NCI-H460 (cell line): Measurements from ENCODE around the gene TBC1D14. TPM values are rescaled to one million over a fixed set of nuclear protein-coding genes. Genes with fewer than 3 reads are reported as not detected.

Experiments
- DNase-seq: peaks from one replicate; pipeline ENCODE4 v3.0.0-alpha.2; 2016; ENCODE audit warnings: low read depth; ENCODE audit errors: extremely low read depth
- total RNA-seq: library from RNA; depleted of rRNA; stranded (reverse); fragments of >200 nt; shearing (Covaris generic); gene quantifications from 2 replicates; pipeline ENCODE4 v1.2.3, GENCODE V29; 2014

Gene TBC1D14
- total RNA-seq, 1 experiment from 2014 or later = 24.7 TPM

- no peak for DNase-seq
Measured at GRCh38 chr4:6991771-6992557, 82.3 kb downstream of the TBC1D14 start.

GRCh38 chr4:6992728-6993677 is 83.4 kb downstream of the TBC1D14 start:
- DNase-seq = no peak

- DNase-seq = no peak
Measured at GRCh38 chr4:6996481-6996880, 86.9 kb downstream of the TBC1D14 start.

DNA sequence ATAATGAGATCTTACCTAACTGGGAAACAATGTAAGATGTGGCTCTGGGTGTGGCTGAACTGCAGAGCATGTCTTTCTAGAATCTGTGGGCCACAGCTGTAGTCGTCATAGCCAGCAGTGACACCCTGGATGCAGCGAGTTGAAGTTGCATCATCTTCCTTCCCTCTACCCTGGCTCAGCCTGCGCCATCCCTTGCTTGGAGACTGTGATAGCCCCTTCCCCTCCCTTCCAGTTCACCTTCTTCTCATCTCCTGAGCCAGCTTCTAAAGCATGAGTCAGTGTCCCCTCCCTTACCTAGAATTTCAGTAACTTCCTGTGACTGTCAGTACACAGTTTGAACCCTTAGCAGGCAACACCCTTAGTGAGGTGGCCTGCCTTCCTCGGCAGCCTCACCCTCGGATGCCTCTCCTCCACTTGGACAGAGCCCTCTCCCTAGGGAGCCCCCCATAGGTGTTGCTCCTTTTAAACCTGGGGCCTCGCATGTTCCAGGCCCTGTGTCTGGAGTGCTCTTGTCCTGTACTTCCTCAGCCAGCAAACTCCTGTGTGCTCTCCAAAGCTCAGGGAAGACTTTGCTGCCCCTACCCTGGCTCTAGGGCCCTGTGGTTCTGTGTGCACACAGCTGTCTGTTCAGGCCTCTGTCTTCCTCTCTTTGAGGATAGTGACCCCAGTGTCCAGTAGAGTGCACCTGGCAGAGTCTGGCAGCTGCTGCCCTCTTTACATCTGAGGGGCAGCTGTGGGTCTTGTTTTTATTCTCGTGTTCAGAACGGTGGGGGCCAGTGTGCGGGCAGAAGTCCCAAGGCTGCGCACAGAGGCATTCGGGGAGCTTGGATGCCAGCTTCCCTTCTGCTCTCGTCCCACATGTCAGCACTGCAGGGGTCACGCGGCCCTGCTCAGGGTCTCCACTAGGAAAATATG is 89.8 kb downstream of the TBC1D14 start:
- DNase-seq = no peak

GRCh38 chr4:7000421-7001176 is 91.0 kb downstream of the TBC1D14 start:
- DNase-seq = no peak

DNA sequence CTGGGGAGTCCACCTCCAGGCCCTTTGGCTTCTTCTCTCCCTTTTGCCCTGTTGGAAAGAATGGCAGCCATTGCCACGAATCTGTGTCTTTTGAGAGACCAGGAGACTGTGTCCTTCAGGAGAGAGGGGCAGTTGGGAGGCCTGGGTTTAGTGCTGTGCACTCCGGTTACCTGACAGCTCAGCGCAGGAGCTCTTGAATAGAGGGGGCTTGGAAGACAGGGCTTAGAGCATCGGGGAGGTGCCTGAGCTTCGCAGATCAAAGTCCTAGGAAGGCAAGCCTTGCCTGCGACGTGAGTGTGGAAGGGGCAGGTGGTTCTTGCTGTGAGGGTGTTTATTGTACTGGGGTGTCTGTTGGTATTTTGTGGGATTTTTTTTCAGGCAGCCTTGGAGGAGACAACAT is 91.6 kb downstream of the TBC1D14 start:
- DNase-seq = no peak

DNA sequence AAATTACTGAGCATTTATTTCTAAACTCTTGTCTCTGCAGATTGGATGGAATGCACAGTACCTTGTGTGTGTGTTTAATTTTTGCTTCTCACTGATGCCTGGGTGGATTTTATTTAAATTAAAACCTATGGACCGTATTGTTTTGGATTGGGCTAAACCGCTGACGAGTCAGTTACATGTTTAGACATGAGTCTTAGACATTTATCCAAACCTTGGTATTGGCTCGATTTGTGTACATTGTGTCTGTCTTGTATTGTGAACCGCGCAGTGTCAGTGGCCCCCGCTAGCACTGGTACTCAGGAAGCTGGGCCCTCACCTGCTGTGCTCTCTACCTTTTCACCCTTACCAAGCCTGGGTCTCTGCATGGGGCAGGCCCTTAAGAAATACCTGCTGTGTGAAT is 92.7 kb downstream of the TBC1D14 start:
- DNase-seq = no peak

DNA sequence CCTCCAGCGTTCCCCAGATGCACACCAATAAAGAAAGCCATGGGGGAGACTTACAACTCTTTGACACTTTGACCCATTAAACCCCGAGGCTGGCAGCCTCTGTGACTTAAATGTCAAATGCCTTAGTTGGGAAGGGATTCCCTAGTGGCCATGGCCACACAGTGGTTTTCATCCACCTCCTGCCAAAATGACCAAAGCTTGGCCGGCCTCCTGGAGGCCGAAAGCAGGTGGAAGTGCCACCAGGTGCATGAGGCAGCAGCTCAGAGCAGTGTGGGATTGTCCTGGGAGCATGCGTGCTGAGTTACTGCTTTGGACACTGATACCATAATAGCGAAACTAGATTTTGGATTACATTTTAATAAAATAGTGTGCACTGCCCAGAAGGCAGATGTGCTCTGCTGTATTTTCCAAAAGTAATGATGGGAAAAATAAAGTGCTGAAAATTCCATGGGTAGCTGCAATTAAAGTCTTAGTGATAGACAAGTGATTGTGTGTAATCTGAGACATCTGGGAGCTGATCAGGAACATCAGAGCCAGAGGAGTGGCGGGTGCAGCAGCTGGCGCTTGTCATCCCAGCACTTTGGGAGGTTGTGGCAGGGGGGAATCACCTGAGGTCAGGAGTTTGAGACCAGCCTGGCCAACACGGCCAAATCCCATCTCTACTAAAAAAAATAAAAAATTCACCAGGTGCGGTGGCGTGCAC is 93.7 kb downstream of the TBC1D14 start:
- DNase-seq = no peak

- no peak for DNase-seq
Measured at GRCh38 chr4:7003879-7004240, 94.2 kb downstream of the TBC1D14 start.

GRCh38 chr4:7004331-7004730 is 94.7 kb downstream of the TBC1D14 start:
- DNase-seq = no peak

- no peak for DNase-seq
Measured at GRCh38 chr4:7005571-7005970, 95.9 kb downstream of the TBC1D14 start.

- DNase-seq = no peak
Measured at GRCh38 chr4:7006411-7006810, 96.8 kb downstream of the TBC1D14 start.

GRCh38 chr4:7007142-7007907 is 97.7 kb downstream of the TBC1D14 start:
- DNase-seq = no peak

GRCh38 chr4:7007944-7008343 is 98.3 kb downstream of the TBC1D14 start:
- no peak for DNase-seq

- no peak for DNase-seq
Measured at GRCh38 chr4:7009564-7009963, 99.9 kb downstream of the TBC1D14 start.

- no peak for DNase-seq
Measured at GRCh38 chr4:7013175-7013574, 103.5 kb downstream of the TBC1D14 start.

DNA sequence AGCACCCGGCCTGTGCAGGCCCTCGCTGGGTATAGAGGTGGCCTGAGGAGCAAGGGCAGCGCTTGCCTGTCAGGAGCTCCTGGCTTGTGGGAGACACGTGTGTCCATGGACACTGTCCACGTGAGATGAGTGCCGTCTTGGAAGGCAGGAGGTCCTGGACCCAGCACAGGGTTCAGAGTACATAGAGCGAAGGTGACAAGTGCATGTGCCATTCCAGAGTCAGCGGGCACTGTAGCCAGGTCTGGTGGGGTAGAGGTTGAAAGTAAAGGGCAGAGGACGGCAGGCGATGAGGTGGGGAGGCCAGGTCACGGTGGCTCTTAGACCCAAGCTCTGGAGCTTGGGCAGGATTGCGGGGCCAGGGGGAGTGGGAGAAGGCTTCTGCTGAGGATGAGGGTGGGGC is 105.2 kb downstream of the TBC1D14 start:
- DNase-seq = no peak

GRCh38 chr4:7015383-7016035 is 105.9 kb downstream of the TBC1D14 start:
- no peak for DNase-seq
